ENCODE measurements around the gene CCDC57. TPM values are rescaled to one million over a fixed set of nuclear protein-coding genes. Genes with fewer than 3 reads are reported as not detected.
A peak's percentile ranks its signal among the peaks of the same experiment; 100 is the strongest.
"Not testable (repeated sequence)": the region's sequence is repeated elsewhere in the genome, so short reads cannot be mapped to it uniquely, and the experiment has no call there.

CCDC57 gene
- polyA plus RNA-seq, 4 donors: 33.4 to 79.9 (median 43.5) TPM

- peak in 1 of 4 donors; percentile 56 for DNase-seq (ENCODE audit: low read depth in 4 of 4, low spot score in 3 of 4)
Observed at GRCh38 chr17:82205720-82206508, 6.7 kb downstream of the CCDC57 start.

GRCh38 chr17:82204831-82205719, 7.6 kb downstream of the CCDC57 start:
- DNase-seq (ENCODE audit: low read depth in 4 of 4, low spot score in 3 of 4): no peak

GRCh38 chr17:82203920-82204319, 8.7 kb downstream of the CCDC57 start:
- no peak for DNase-seq (ENCODE audit: low read depth in 4 of 4, low spot score in 3 of 4)

GRCh38 chr17:82202981-82203380, 9.7 kb downstream of the CCDC57 start:
- DNase-seq (ENCODE audit: low read depth in 4 of 4, low spot score in 3 of 4): no peak

- DNase-seq (ENCODE audit: low read depth in 4 of 4, low spot score in 3 of 4): no peak
Observed at GRCh38 chr17:82201498-82201910, 11.1 kb downstream of the CCDC57 start.

- no peak for DNase-seq (ENCODE audit: low read depth in 4 of 4, low spot score in 3 of 4)
Observed at GRCh38 chr17:82200743-82201497, 11.7 kb downstream of the CCDC57 start.

- DNase-seq (ENCODE audit: low read depth in 4 of 4, low spot score in 3 of 4): no peak
Observed at GRCh38 chr17:82200135-82200534, 12.5 kb downstream of the CCDC57 start.

- no peak for DNase-seq (ENCODE audit: low read depth in 4 of 4, low spot score in 3 of 4)
Observed at GRCh38 chr17:82199496-82199895, 13.1 kb downstream of the CCDC57 start.

GRCh38 chr17:82198092-82198491, 14.6 kb downstream of the CCDC57 start:
- no peak for DNase-seq (ENCODE audit: low read depth in 4 of 4, low spot score in 3 of 4)

GRCh38 chr17:82195675-82196672, 16.7 kb downstream of the CCDC57 start:
- DNase-seq (ENCODE audit: low read depth in 4 of 4, low spot score in 3 of 4): no peak

GRCh38 chr17:82194765-82195164, 17.9 kb downstream of the CCDC57 start:
- DNase-seq (ENCODE audit: low read depth in 4 of 4, low spot score in 3 of 4): no peak

GRCh38 chr17:82193520-82194220, 19.0 kb downstream of the CCDC57 start:
- DNase-seq (ENCODE audit: low read depth in 4 of 4, low spot score in 3 of 4): no peak

GRCh38 chr17:82193050-82193449, 19.6 kb downstream of the CCDC57 start:
- not testable (repeated sequence) for DNase-seq (ENCODE audit: low read depth in 4 of 4, low spot score in 3 of 4)

- no peak for DNase-seq (ENCODE audit: low read depth in 4 of 4, low spot score in 3 of 4)
Observed at GRCh38 chr17:82188001-82188961, 24.4 kb downstream of the CCDC57 start.

- DNase-seq (ENCODE audit: low read depth in 4 of 4, low spot score in 3 of 4): no peak
Observed at GRCh38 chr17:82187500-82187899, 25.1 kb downstream of the CCDC57 start.

GRCh38 chr17:82186221-82186620, 26.4 kb downstream of the CCDC57 start:
- no peak for DNase-seq (ENCODE audit: low read depth in 4 of 4, low spot score in 3 of 4)

GRCh38 chr17:82184761-82185160, 27.9 kb downstream of the CCDC57 start:
- DNase-seq (ENCODE audit: low read depth in 4 of 4, low spot score in 3 of 4): no peak

All from left renal pelvis (tissue), 4 donors.